GM18526 (cell line): ENCODE measurements around the gene TIAM1.

Source experiments
- POLR2A ChIP-seq: IDR thresholded peaks from 3 replicates; pipeline ENCODE4 v1.6.1; 2011; ENCODE audit not compliant: insufficient read length; ENCODE audit errors: extremely low read depth

TIAM1 gene

GRCh38 chr21:31232344-31232743 lies 111.7 kb downstream of the TIAM1 start:
- no peak for TF ChIP-seq POLR2A

- TF ChIP-seq POLR2A: no peak
Observed at GRCh38 chr21:31230937-31231336, 113.1 kb downstream of the TIAM1 start.

- no peak for TF ChIP-seq POLR2A
Observed at GRCh38 chr21:31225713-31226112, 118.3 kb downstream of the TIAM1 start.

- no peak for TF ChIP-seq POLR2A
Observed at GRCh38 chr21:31222142-31222541, 121.9 kb downstream of the TIAM1 start.

GRCh38 chr21:31221043-31221442 lies 123.0 kb downstream of the TIAM1 start:
- TF ChIP-seq POLR2A: no peak

- no peak for TF ChIP-seq POLR2A
Observed at GRCh38 chr21:31220575-31220974, 123.5 kb downstream of the TIAM1 start.

- no peak for TF ChIP-seq POLR2A
Observed at GRCh38 chr21:31218830-31219608, 125.0 kb downstream of the TIAM1 start.

- TF ChIP-seq POLR2A: no peak
Observed at GRCh38 chr21:31216206-31216605, 127.9 kb downstream of the TIAM1 start.

- TF ChIP-seq POLR2A: no peak
Observed at GRCh38 chr21:31213787-31214186, 130.3 kb downstream of the TIAM1 start.

- TF ChIP-seq POLR2A: no peak
Observed at GRCh38 chr21:31211836-31212235, 132.2 kb downstream of the TIAM1 start.

GRCh38 chr21:31205412-31205811 lies 138.6 kb downstream of the TIAM1 start:
- TF ChIP-seq POLR2A: no peak

GRCh38 chr21:31204801-31205200 lies 139.3 kb downstream of the TIAM1 start:
- no peak for TF ChIP-seq POLR2A

- no peak for TF ChIP-seq POLR2A
Observed at GRCh38 chr21:31203431-31204054, 140.5 kb downstream of the TIAM1 start.

GRCh38 chr21:31201548-31201947 lies 142.5 kb downstream of the TIAM1 start:
- no peak for TF ChIP-seq POLR2A

- TF ChIP-seq POLR2A: no peak
Observed at GRCh38 chr21:31201144-31201543, 142.9 kb downstream of the TIAM1 start.

- TF ChIP-seq POLR2A: no peak
Observed at GRCh38 chr21:31198575-31198974, 145.5 kb downstream of the TIAM1 start.

- TF ChIP-seq POLR2A: no peak
Observed at GRCh38 chr21:31196724-31197123, 147.3 kb downstream of the TIAM1 start.
